H1 (cell line): Measurements from ENCODE around the gene USP13. TPM values are rescaled to one million over a fixed set of nuclear protein-coding genes. Genes with fewer than 3 reads are reported as not detected.

Experiments
- CTCF ChIA-PET: fragments of 300-600 bp; sonication (Branson Sonifier 250); formaldehyde crosslinking; loops from one replicate; lab custom pipeline; 2021; ENCODE audit not compliant: partially characterized antibody; lab: Charles Lee
- POLR2A ChIA-PET: fragments of 300-600 bp; sonication (Branson Sonifier 250); formaldehyde crosslinking; loops from one replicate; lab custom pipeline; 2021; ENCODE audit warnings: inconsistent platforms; ENCODE audit not compliant: partially characterized antibody; lab: Charles Lee
- DNase-seq, 2 experiments: peaks; one replicate each; pipeline versions ENCODE4 v3.0.0 to v3.0.0-alpha.2; 2010 to 2022; ENCODE audit warnings: low spot score in 2 of 2, low read depth in 1 of 2, mixed read lengths in 1 of 2
- FAIRE-seq: peaks from 2 replicates; lab custom pipeline; 2011; peaks lifted over from hg19 to GRCh38; lab: Jason Lieb, UNC
- H2AFZ ChIP-seq: 2 replicates; pipeline ENCODE4 v1.8.1; 2012; ENCODE audit warnings: low read length, inconsistent platforms
- H2AK5ac ChIP-seq: 2 replicates; pipeline ENCODE4 v1.6.1; 2013; ENCODE audit warnings: low read depth, low read length
- H2BK120ac ChIP-seq: replicated peaks from 2 replicates; pipeline ENCODE3; 2013; ENCODE audit warnings: low read depth, low read length, inconsistent platforms
- H2BK12ac ChIP-seq: 2 replicates; pipeline ENCODE4 v1.6.1; 2013; ENCODE audit warnings: low read depth, low read length
- H2BK15ac ChIP-seq: 2 replicates; pipeline ENCODE4 v1.6.1; 2013; ENCODE audit warnings: low read length
- H2BK20ac ChIP-seq: 2 replicates; pipeline ENCODE4 v1.6.1; 2013; ENCODE audit warnings: low read length
- H2BK5ac ChIP-seq: 2 replicates; pipeline ENCODE4 v1.6.1; 2013; ENCODE audit warnings: low read depth, low read length
- H3K14ac ChIP-seq: 2 replicates; pipeline ENCODE4 v1.6.1; 2013; ENCODE audit warnings: inconsistent platforms; ENCODE audit not compliant: insufficient read length
- H3K18ac ChIP-seq: 2 replicates; pipeline ENCODE4 v1.6.1; 2013; ENCODE audit warnings: low read length; ENCODE audit errors: extremely low read depth
- H3K23ac ChIP-seq: 2 replicates; pipeline ENCODE4 v1.6.1; 2013; ENCODE audit warnings: inconsistent platforms; ENCODE audit not compliant: insufficient read length
- H3K23me2 ChIP-seq: 2 replicates; pipeline ENCODE4 v1.6.1; 2013; ENCODE audit warnings: low read depth, low read length
- H3K27ac ChIP-seq: 2 replicates; pipeline ENCODE4 v1.6.1; 2011; ENCODE audit warnings: low read depth, low read length, inconsistent platforms
- H3K27me3 ChIP-seq, 4 experiments: replicated peaks in 1 of 4; 1 replicate in 1 of 4; 2 replicates in 3 of 4; pipeline versions ENCODE4 v1.6.1 to v1.8.1; 2011 to 2013; ENCODE audit warnings: low read length in 3 of 4, mild to moderate bottlenecking in 3 of 4, inconsistent platforms in 2 of 4, mixed read lengths in 2 of 4, moderate library complexity in 1 of 4; ENCODE audit not compliant: control insufficient read depth in 3 of 4, insufficient read depth in 3 of 4; ENCODE audit errors: extremely low read depth in 1 of 4
- H3K36me3 ChIP-seq, 4 experiments: 2 replicates each; pipeline versions ENCODE4 v1.6.1 to v1.8.1; 2011 to 2013; ENCODE audit warnings: mild to moderate bottlenecking in 4 of 4, low read length in 3 of 4, moderate library complexity in 2 of 4, control low read depth in 1 of 4, inconsistent platforms in 1 of 4; ENCODE audit not compliant: insufficient read depth in 4 of 4, control insufficient read depth in 2 of 4
- H3K4ac ChIP-seq: replicated peaks from 2 replicates; pipeline ENCODE3; 2013; ENCODE audit warnings: low read length, low read depth, mixed read lengths, inconsistent platforms; ENCODE audit not compliant: insufficient read length
- H3K4me1 ChIP-seq, 4 experiments: replicated peaks in 1 of 4; 1 replicate in 1 of 4; 2 replicates in 3 of 4; pipeline versions ENCODE4 v1.6.1 to v1.8.1; 2011 to 2013; ENCODE audit warnings: low read length in 3 of 4, inconsistent platforms in 2 of 4, mixed read lengths in 1 of 4; ENCODE audit not compliant: insufficient read depth in 4 of 4, control insufficient read depth in 3 of 4
- H3K4me2 ChIP-seq, 2 experiments: 2 replicates each; pipeline versions ENCODE4 v1.6.1 to v1.8.1; 2011 to 2013; ENCODE audit warnings: low read depth in 2 of 2, low read length in 2 of 2, control low read depth in 1 of 2, inconsistent platforms in 1 of 2, mild to moderate bottlenecking in 1 of 2; ENCODE audit not compliant: insufficient read depth in 1 of 2
- H3K4me3 ChIP-seq, 4 experiments: fragments of 200-600, 300-600 bp in 1 of 4; sonication (generic), shearing (Covaris generic), sonication (Bioruptor Twin) in 1 of 4; 2 replicates each; pipeline versions ENCODE4 v1.5.1 to v1.8.1; 2011 to 2016; ENCODE audit warnings: low read length in 4 of 4, low read depth in 3 of 4, control low read depth in 2 of 4, inconsistent platforms in 2 of 4, mild to moderate bottlenecking in 2 of 4, mixed read lengths in 1 of 4, moderate library complexity in 1 of 4; ENCODE audit not compliant: insufficient read depth in 2 of 4; ENCODE audit errors: extremely low read depth in 1 of 4
- H3K56ac ChIP-seq: replicated peaks from 2 replicates; pipeline ENCODE3; 2013; ENCODE audit warnings: low read depth, mild to moderate bottlenecking, mixed read lengths, low read length, inconsistent platforms; ENCODE audit not compliant: insufficient read length
- H3K79me1 ChIP-seq: 2 replicates; pipeline ENCODE4 v1.6.1; 2013; ENCODE audit warnings: low read depth, low read length, control low read depth
- H3K79me2 ChIP-seq, 2 experiments: 2 replicates each; pipeline versions ENCODE4 v1.6.1 to v1.8.1; 2012 to 2013; ENCODE audit warnings: low read length in 2 of 2, mild to moderate bottlenecking in 2 of 2, inconsistent platforms in 1 of 2; ENCODE audit not compliant: insufficient read depth in 2 of 2, control insufficient read depth in 1 of 2
- H3K9ac ChIP-seq, 4 experiments: replicated peaks in 1 of 4; 1 replicate in 1 of 4; 2 replicates in 3 of 4; pipeline versions ENCODE4 v1.6.1 to v1.8.1; 2011 to 2013; ENCODE audit warnings: low read depth in 3 of 4, low read length in 3 of 4, control low read depth in 2 of 4, mild to moderate bottlenecking in 2 of 4, moderate library complexity in 2 of 4, inconsistent platforms in 1 of 4; ENCODE audit errors: extremely low read depth in 1 of 4
- H3K9me3 ChIP-seq, 2 experiments: 2 replicates each; pipeline versions ENCODE4 v1.6.1 to v1.8.1; 2012 to 2013; ENCODE audit warnings: mild to moderate bottlenecking in 2 of 2, moderate library complexity in 2 of 2, control low read depth in 1 of 2, inconsistent platforms in 1 of 2, low read depth in 1 of 2, low read length in 1 of 2, mixed read lengths in 1 of 2; ENCODE audit not compliant: insufficient read depth in 2 of 2
- H4K20me1 ChIP-seq, 2 experiments: replicated peaks in 1 of 2; 2 replicates each; pipeline versions ENCODE3 to v1.8.1; 2011 to 2013; ENCODE audit warnings: inconsistent platforms in 2 of 2, low read length in 2 of 2, mild to moderate bottlenecking in 1 of 2; ENCODE audit not compliant: insufficient read depth in 2 of 2, control insufficient read depth in 1 of 2
- H4K5ac ChIP-seq: 2 replicates; pipeline ENCODE4 v1.6.1; 2013; ENCODE audit warnings: low read length, low read depth, mixed read lengths, inconsistent platforms; ENCODE audit not compliant: insufficient read length
- H4K8ac ChIP-seq: 2 replicates; pipeline ENCODE4 v1.8.0; 2013; ENCODE audit warnings: mild to moderate bottlenecking, moderate library complexity, low read length, inconsistent platforms; ENCODE audit not compliant: insufficient read depth; ENCODE audit errors: extremely low read depth
- H4K91ac ChIP-seq: replicated peaks from 2 replicates; pipeline ENCODE3; 2013; ENCODE audit warnings: low read length, mixed read lengths, inconsistent platforms; ENCODE audit not compliant: insufficient read length
- CBX5 ChIP-seq: fragments of 300-800, 300-1000 bp; sonication (generic); IDR thresholded peaks from 2 replicates; pipeline ENCODE4 v1.7.1; 2016; ENCODE audit warnings: antibody characterized with exemption, low read length, low read depth
- CHD1 ChIP-seq: IDR thresholded peaks from 2 replicates; pipeline ENCODE4 v1.6.1; 2012; ENCODE audit warnings: low read depth, low read length, improper control_type of control experiment
- CTBP2 ChIP-seq: IDR thresholded peaks from 2 replicates; pipeline ENCODE4 v1.7.0; 2011; ENCODE audit warnings: borderline replicate concordance, mild to moderate bottlenecking, moderate library complexity, mixed read lengths, low read length; ENCODE audit not compliant: insufficient read depth, insufficient read length
- HDAC6 ChIP-seq: IDR thresholded peaks from one replicate; pipeline ENCODE4 v1.7.1; 2012; ENCODE audit warnings: low read depth, mild to moderate bottlenecking, inconsistent platforms, low read length, moderate library complexity
- JUN ChIP-seq: IDR thresholded peaks from 2 replicates; pipeline ENCODE4 v1.6.1; 2011; ENCODE audit warnings: low read depth, mild to moderate bottlenecking, improper control_type of control experiment, low read length
- KDM5A ChIP-seq: fragments of 200-600 bp; IDR thresholded peaks from 2 replicates; pipeline ENCODE4 v1.7.1; 2012; ENCODE audit warnings: mild to moderate bottlenecking, low read length, inconsistent platforms, mixed read lengths
- TAF7 ChIP-seq: optimal IDR thresholded peaks from 2 replicates; pipeline ENCODE3; 2011; ENCODE audit warnings: low read depth, mild to moderate bottlenecking, inconsistent platforms, low read length, moderate library complexity, borderline replicate concordance
- TCF12 ChIP-seq: IDR thresholded peaks from 2 replicates; pipeline ENCODE4 v1.6.1; 2011; ENCODE audit warnings: low read depth, mild to moderate bottlenecking, low read length
- WGBS, 2 experiments: shearing (Covaris generic) in 1 of 2; methylation state at CpG; one replicate each; pipeline versions ENCODE4 v1.1.6 to v1.1.7; 2013 to 2015; ENCODE audit warnings: low lambda C conversion rate in 2 of 2, mixed read lengths in 2 of 2, inconsistent platforms in 1 of 2, low coverage in 1 of 2, missing lambda C conversion rate in 1 of 2; ENCODE audit not compliant: insufficient replicate concordance in 2 of 2, insufficient coverage in 1 of 2, insufficient read length in 1 of 2; ENCODE audit errors: extremely low coverage in 1 of 2, missing lambda C conversion rate in 1 of 2; 5-methylcytosine and 5-hydroxymethylcytosine counted together
- polyA plus RNA-seq, 7 experiments: library from polyadenylated mRNA; depleted of rRNA in 3 of 7; stranded (reverse) in 5 of 7; unstranded in 2 of 7; fragments of >200 nt in 5 of 7; fragments of 200-250 nt in 2 of 7; gene quantifications; 1 replicate in 5 of 7; 2 replicates in 1 of 7; 4 replicates in 1 of 7; pipeline versions ENCODE4 v1.2.1 to v1.2.3, GENCODE V29; 2011 to 2013; ENCODE audit warnings: missing spikeins in 2 of 7, mixed read lengths in 2 of 7
- total RNA-seq: library from RNA; stranded (reverse); fragmentation: NEBNext Ultra II Directional; extraction: Animal tissue kit (Norgen Biotek cat#: 25700); gene quantifications from 2 replicates; pipeline ENCODE4 v1.2.1, GENCODE V29; 2021
- TF ChIP-seq, protein P1 (sequence below), 3 experiments: IDR thresholded peaks; 1 replicate in 2 of 3; 2 replicates in 1 of 3; pipeline versions ENCODE4 v1.5.1 to v1.6.1; 2011; ENCODE audit warnings: low read length in 3 of 3, mild to moderate bottlenecking in 3 of 3, inconsistent platforms in 2 of 3, low read depth in 1 of 3, moderate library complexity in 1 of 3; ENCODE audit not compliant: insufficient read depth in 1 of 3; ENCODE audit errors: control extremely low read depth in 1 of 3
- TF ChIP-seq, protein P2 (sequence below): IDR thresholded peaks from 2 replicates; pipeline ENCODE4 v1.6.1; 2012; ENCODE audit warnings: low read length, inconsistent platforms

The USP13 gene
- total and polyA plus RNA-seq, 2 of the 8 experiments (the other 6 are each of a cell fraction or from before 2014, with no cell fraction given) = 7.9 to 25.9 TPM

DNA sequence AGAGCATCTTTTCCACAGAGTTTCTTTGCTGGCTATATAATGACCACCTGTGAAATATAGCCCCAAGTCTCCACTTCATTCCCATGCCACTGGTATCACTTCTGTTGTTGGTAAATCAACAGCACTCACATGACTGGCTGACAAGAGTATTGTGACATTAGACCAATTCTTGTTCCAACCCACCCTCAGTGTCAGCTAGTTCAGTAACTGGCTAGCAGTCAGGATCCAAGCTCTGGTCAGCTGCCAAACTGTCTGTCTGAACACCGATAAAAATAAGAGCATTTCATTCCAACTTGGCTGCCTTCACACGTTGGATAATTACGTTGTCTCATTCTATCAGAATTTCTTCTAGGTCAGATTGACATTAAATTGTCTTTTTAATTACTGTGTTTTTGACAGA is 166.5 kb downstream of the USP13 start:
- POLR2A ChIA-PET = no interaction called here
- H3K36me3 ChIP-seq = no peaks in the 10 kb centered on the region
- no peak for DNase-seq
- H2AFZ ChIP-seq = no peak overlapping the region
- H3K9me3 ChIP-seq = no peaks in the 10 kb centered on the region
- H2BK15ac ChIP-seq = no peak overlapping the region
- H3K27me3 ChIP-seq = no peaks in the 10 kb centered on the region
- WGBS, 2 experiments = 97% methylated on average over 3 of the region's 3 CpGs; no CpG with 5 or more reads in 1 of the 2 experiments
- no peak overlapping the region for H3K23ac ChIP-seq
- H2BK5ac ChIP-seq = no peak overlapping the region
- no peak overlapping the region for H3K4ac ChIP-seq
- H3K27ac ChIP-seq = no peak overlapping the region
- no peak overlapping the region for H4K8ac ChIP-seq
- no peak overlapping the region for H2AK5ac ChIP-seq
- H3K4me3 ChIP-seq = no peak overlapping the region
- H3K14ac ChIP-seq = no peak overlapping the region
- no peaks in the 10 kb centered on the region for H3K79me2 ChIP-seq
- no peak overlapping the region for H4K5ac ChIP-seq
- H3K56ac ChIP-seq = no peak overlapping the region
- H3K23me2 ChIP-seq = no peaks in the 10 kb centered on the region
- no peak overlapping the region for H2BK120ac ChIP-seq
- no peak overlapping the region for H3K4me2 ChIP-seq
- CTCF ChIA-PET = interaction anchor here (1.3 to 4.1 kb wide), 3 partner anchors 8 to 776 kb away, joined by 3 to 29 read pairs (median 14); no protein-coding TSS in a partner anchor
- no peak overlapping the region for H2BK12ac ChIP-seq
- no peaks in the 10 kb centered on the region for H3K79me1 ChIP-seq
- no peak overlapping the region for H3K9ac ChIP-seq
- H3K4me1 ChIP-seq = no peaks in the 10 kb centered on the region
- H3K18ac ChIP-seq = no peak overlapping the region
- FAIRE-seq = no peak
- no peak overlapping the region for H4K91ac ChIP-seq
- H4K20me1 ChIP-seq = no peaks in the 10 kb centered on the region
- no peak overlapping the region for H2BK20ac ChIP-seq
- no peak for TF ChIP-seq CHD1
- no peak for TF ChIP-seq HDAC6
- no peak for TF ChIP-seq JUN
- TF ChIP-seq CBX5 = no peak
- no peak for TF ChIP-seq KDM5A
- TF ChIP-seq, protein P1, sequence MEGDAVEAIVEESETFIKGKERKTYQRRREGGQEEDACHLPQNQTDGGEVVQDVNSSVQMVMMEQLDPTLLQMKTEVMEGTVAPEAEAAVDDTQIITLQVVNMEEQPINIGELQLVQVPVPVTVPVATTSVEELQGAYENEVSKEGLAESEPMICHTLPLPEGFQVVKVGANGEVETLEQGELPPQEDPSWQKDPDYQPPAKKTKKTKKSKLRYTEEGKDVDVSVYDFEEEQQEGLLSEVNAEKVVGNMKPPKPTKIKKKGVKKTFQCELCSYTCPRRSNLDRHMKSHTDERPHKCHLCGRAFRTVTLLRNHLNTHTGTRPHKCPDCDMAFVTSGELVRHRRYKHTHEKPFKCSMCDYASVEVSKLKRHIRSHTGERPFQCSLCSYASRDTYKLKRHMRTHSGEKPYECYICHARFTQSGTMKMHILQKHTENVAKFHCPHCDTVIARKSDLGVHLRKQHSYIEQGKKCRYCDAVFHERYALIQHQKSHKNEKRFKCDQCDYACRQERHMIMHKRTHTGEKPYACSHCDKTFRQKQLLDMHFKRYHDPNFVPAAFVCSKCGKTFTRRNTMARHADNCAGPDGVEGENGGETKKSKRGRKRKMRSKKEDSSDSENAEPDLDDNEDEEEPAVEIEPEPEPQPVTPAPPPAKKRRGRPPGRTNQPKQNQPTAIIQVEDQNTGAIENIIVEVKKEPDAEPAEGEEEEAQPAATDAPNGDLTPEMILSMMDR (IDR thresholded peaks at IDR 0.05; ENCODE audit: control extremely low read depth in 1 of 3, insufficient read depth in 1 of 3, low read depth in 1 of 3, low read length in 3 of 3) = no peak
- no peak for TF ChIP-seq TAF7
- TF ChIP-seq TCF12 = no peak
- TF ChIP-seq CTBP2 = no peak
- TF ChIP-seq, protein P2, sequence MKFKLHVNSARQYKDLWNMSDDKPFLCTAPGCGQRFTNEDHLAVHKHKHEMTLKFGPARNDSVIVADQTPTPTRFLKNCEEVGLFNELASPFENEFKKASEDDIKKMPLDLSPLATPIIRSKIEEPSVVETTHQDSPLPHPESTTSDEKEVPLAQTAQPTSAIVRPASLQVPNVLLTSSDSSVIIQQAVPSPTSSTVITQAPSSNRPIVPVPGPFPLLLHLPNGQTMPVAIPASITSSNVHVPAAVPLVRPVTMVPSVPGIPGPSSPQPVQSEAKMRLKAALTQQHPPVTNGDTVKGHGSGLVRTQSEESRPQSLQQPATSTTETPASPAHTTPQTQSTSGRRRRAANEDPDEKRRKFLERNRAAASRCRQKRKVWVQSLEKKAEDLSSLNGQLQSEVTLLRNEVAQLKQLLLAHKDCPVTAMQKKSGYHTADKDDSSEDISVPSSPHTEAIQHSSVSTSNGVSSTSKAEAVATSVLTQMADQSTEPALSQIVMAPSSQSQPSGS = no peak
